ENCODE results near the gene NCDN. TPM values are rescaled to one million over a fixed set of nuclear protein-coding genes. Genes with fewer than 3 reads are reported as not detected.
"Not testable (repeated sequence)": the region's sequence is repeated elsewhere in the genome, so short reads cannot be mapped to it uniquely, and the experiment has no call there.

The NCDN gene
- total RNA-seq, 2 experiments from 2014 or later = 21.6 to 21.7 TPM

- Mint-ChIP-seq H3K36me3 (no peaks in the 10 kb centered on the region), H3K27ac (no peak overlapping the region), H3K9me3 (no peaks in the 10 kb centered on the region), H3K4me1 (ENCODE audit: low read depth) (no peaks in the 10 kb centered on the region), H3K27me3 (no peaks in the 10 kb centered on the region), H3K4me3 (no peak overlapping the region)
- POLR2A ChIA-PET = interaction anchor here (0.6 kb wide), 1 partner anchor 12 kb away, joined by 3 read pairs; the partner anchor contains the start of gene TFAP2E
- intact Hi-C loops (cut with micrococcal nuclease) = no loop called here
- CTCF ChIA-PET = interaction anchor here (1.0 to 1.9 kb wide), 4 partner anchors 17 to 143 kb away, joined by 3 to 5 read pairs (median 3); no protein-coding TSS in a partner anchor
- DNase-seq = no peak
These were observed 27.7 kb downstream of the NCDN start for GRCh38 chr1:35585281-35585680.

- H3K4me1 Mint-ChIP-seq (ENCODE audit: low read depth); H3K36me3 Mint-ChIP-seq; DNase-seq; H3K4me3 Mint-ChIP-seq; H3K27ac Mint-ChIP-seq; intact Hi-C loops (cut with micrococcal nuclease); POLR2A ChIA-PET; H3K27me3 Mint-ChIP-seq; H3K9me3 Mint-ChIP-seq: not testable (repeated sequence)
- CTCF ChIA-PET = interaction anchor here (1.0 to 1.7 kb wide), 2 partner anchors 17 to 136 kb away, joined by 3 read pairs; no protein-coding TSS in a partner anchor
These were observed 28.2 kb downstream of the NCDN start for GRCh38 chr1:35585805-35586204.

- Mint-ChIP-seq H3K27me3 (no peaks in the 10 kb centered on the region), H3K36me3 (no peaks in the 10 kb centered on the region), H3K9me3 (no peaks in the 10 kb centered on the region), H3K27ac (no peak overlapping the region), H3K4me3 (no peak overlapping the region), H3K4me1 (ENCODE audit: low read depth) (no peaks in the 10 kb centered on the region)
- POLR2A ChIA-PET = no interaction called here
- intact Hi-C loops (cut with micrococcal nuclease) = no loop called here
- CTCF ChIA-PET = no interaction called here
- no peak for DNase-seq
These were observed 29.2 kb downstream of the NCDN start for GRCh38 chr1:35586808-35587207.

- CTCF ChIA-PET = no interaction called here
- Mint-ChIP-seq H3K36me3 (no peaks in the 10 kb centered on the region), H3K27me3 (no peaks in the 10 kb centered on the region), H3K9me3 (no peaks in the 10 kb centered on the region), H3K4me1 (ENCODE audit: low read depth) (peaks cover under 1% of the 10 kb centered on the region), H3K4me3 (no peak overlapping the region), H3K27ac (no peak overlapping the region)
- POLR2A ChIA-PET = no interaction called here
- no peak for DNase-seq
- intact Hi-C loops (cut with micrococcal nuclease) = no loop called here
These were observed 30.1 kb downstream of the NCDN start for GRCh38 chr1:35587736-35588135.

GRCh38 chr1:35588197-35588910 lies 30.8 kb downstream of the NCDN start:
- Mint-ChIP-seq H3K36me3 (no peaks in the 10 kb centered on the region), H3K27me3 (no peaks in the 10 kb centered on the region), H3K9me3 (no peaks in the 10 kb centered on the region), H3K4me3 (no peak overlapping the region), H3K27ac (no peak overlapping the region), H3K4me1 (ENCODE audit: low read depth) (peaks cover 2% of the 10 kb centered on the region)
- CTCF ChIA-PET = no interaction called here
- intact Hi-C loops (cut with micrococcal nuclease) = no loop called here
- DNase-seq = no peak
- POLR2A ChIA-PET = no interaction called here

GRCh38 chr1:35589516-35590427 lies 32.2 kb downstream of the NCDN start:
- H3K27me3 Mint-ChIP-seq = no peaks in the 10 kb centered on the region
- no peak overlapping the region for H3K27ac Mint-ChIP-seq
- ChIA-PET POLR2A (no interaction called here), CTCF (interaction anchor here (0.8 kb wide), 1 partner anchor 21 kb away, joined by 3 read pairs; no protein-coding TSS in a partner anchor)
- H3K4me3 Mint-ChIP-seq = no peak overlapping the region
- no peaks in the 10 kb centered on the region for H3K36me3 Mint-ChIP-seq
- intact Hi-C loops (cut with micrococcal nuclease) = no loop called here
- DNase-seq = no peak
- no peaks in the 10 kb centered on the region for H3K9me3 Mint-ChIP-seq
- H3K4me1 Mint-ChIP-seq (ENCODE audit: low read depth) = peaks cover 2% of the 10 kb centered on the region

- no peak for DNase-seq
- Mint-ChIP-seq H3K36me3 (no peaks in the 10 kb centered on the region), H3K9me3 (no peaks in the 10 kb centered on the region), H3K4me3 (no peak overlapping the region), H3K4me1 (ENCODE audit: low read depth) (peaks cover 2% of the 10 kb centered on the region), H3K27ac (no peak overlapping the region), H3K27me3 (no peaks in the 10 kb centered on the region)
- ChIA-PET CTCF (no interaction called here), POLR2A (no interaction called here)
- intact Hi-C loops (cut with micrococcal nuclease) = no loop called here
These were observed 33.0 kb downstream of the NCDN start for GRCh38 chr1:35590476-35591040.

GRCh38 chr1:35591211-35591610 lies 33.6 kb downstream of the NCDN start:
- no peak overlapping the region for H3K27ac Mint-ChIP-seq
- ChIA-PET POLR2A (no interaction called here), CTCF (no interaction called here)
- no peak overlapping the region for H3K4me3 Mint-ChIP-seq
- H3K36me3 Mint-ChIP-seq = no peaks in the 10 kb centered on the region
- no peak for DNase-seq
- intact Hi-C loops (cut with micrococcal nuclease) = no loop called here
- H3K9me3 Mint-ChIP-seq = no peaks in the 10 kb centered on the region
- H3K27me3 Mint-ChIP-seq = no peaks in the 10 kb centered on the region
- H3K4me1 Mint-ChIP-seq (ENCODE audit: low read depth) = peaks cover 2% of the 10 kb centered on the region

GRCh38 chr1:35592991-35593769 lies 35.6 kb downstream of the NCDN start:
- ChIA-PET CTCF (interaction anchor here (1.1 to 1.5 kb wide), 2 partner anchors 122 to 134 kb away, joined by 4 to 5 read pairs; no protein-coding TSS in a partner anchor), POLR2A (no interaction called here)
- Mint-ChIP-seq H3K9me3 (no peaks in the 10 kb centered on the region), H3K4me3 (no peak overlapping the region), H3K36me3 (no peaks in the 10 kb centered on the region), H3K27ac (no peak overlapping the region), H3K27me3 (no peaks in the 10 kb centered on the region), H3K4me1 (ENCODE audit: low read depth) (peaks cover 2% of the 10 kb centered on the region)
- DNase-seq = no peak
- intact Hi-C loops (cut with micrococcal nuclease) = no loop called here

GRCh38 chr1:35594005-35594760 lies 36.6 kb downstream of the NCDN start:
- Mint-ChIP-seq H3K27ac (no peak overlapping the region), H3K27me3 (no peaks in the 10 kb centered on the region), H3K36me3 (no peaks in the 10 kb centered on the region), H3K4me1 (ENCODE audit: low read depth) (peaks cover 2% of the 10 kb centered on the region), H3K4me3 (no peak overlapping the region), H3K9me3 (no peaks in the 10 kb centered on the region)
- ChIA-PET CTCF (interaction anchor here (1.1 to 1.5 kb wide), 2 partner anchors 121 to 133 kb away, joined by 4 to 5 read pairs; no protein-coding TSS in a partner anchor), POLR2A (no interaction called here)
- intact Hi-C loops (cut with micrococcal nuclease) = no loop called here
- no peak for DNase-seq

GRCh38 chr1:35595684-35596083 lies 38.1 kb downstream of the NCDN start:
- Mint-ChIP-seq H3K4me3 (no peak overlapping the region), H3K27ac (no peak overlapping the region)
- no peak for DNase-seq

More at GRCh38 chr1:35595684-35596083, 38.1 kb downstream of the NCDN start:
- intact Hi-C loops (cut with micrococcal nuclease) = no loop called here
- ChIA-PET CTCF (no interaction called here), POLR2A (no interaction called here)
- peaks cover 2% of the 10 kb centered on the region for H3K4me1 Mint-ChIP-seq (ENCODE audit: low read depth)
- H3K9me3 Mint-ChIP-seq = no peaks in the 10 kb centered on the region
- H3K36me3 Mint-ChIP-seq = no peaks in the 10 kb centered on the region
- H3K27me3 Mint-ChIP-seq = no peaks in the 10 kb centered on the region
